H9 (cell line): Measurements from ENCODE around the gene DYRK2. TPM values are rescaled to one million over a fixed set of nuclear protein-coding genes. Genes with fewer than 3 reads are reported as not detected.

Source experiments
- DNase-seq: peaks from one replicate; pipeline ENCODE4 v3.0.0-alpha.2; 2017
- H2AFZ ChIP-seq: one replicate; pipeline ENCODE4 v1.6.1; 2013; ENCODE audit warnings: mild to moderate bottlenecking, low read length, control low read depth, moderate library complexity
- H2AK5ac ChIP-seq: 2 replicates; pipeline ENCODE4 v1.6.1; 2013; ENCODE audit warnings: low read length, control low read depth, mixed read lengths; ENCODE audit not compliant: insufficient read length
- H2BK120ac ChIP-seq: one replicate; pipeline ENCODE4 v1.6.1; 2013; ENCODE audit warnings: low read depth, mild to moderate bottlenecking, low read length, control low read depth, inconsistent platforms; ENCODE audit not compliant: poor library complexity, severe bottlenecking
- H2BK12ac ChIP-seq: 2 replicates; pipeline ENCODE4 v1.6.1; 2013; ENCODE audit warnings: low read length, control low read depth, mixed read lengths, low read depth; ENCODE audit not compliant: insufficient read length
- H2BK15ac ChIP-seq: 2 replicates; pipeline ENCODE4 v1.6.1; 2013; ENCODE audit warnings: low read depth, low read length, control low read depth
- H2BK20ac ChIP-seq: one replicate; pipeline ENCODE4 v1.6.1; 2013; ENCODE audit warnings: low read depth, mild to moderate bottlenecking, low read length, control low read depth, inconsistent platforms; ENCODE audit not compliant: poor library complexity, severe bottlenecking
- H2BK5ac ChIP-seq: 2 replicates; pipeline ENCODE4 v1.6.1; 2013; ENCODE audit warnings: low read length, control low read depth, mixed read lengths; ENCODE audit not compliant: insufficient read length
- H3K14ac ChIP-seq: 2 replicates; pipeline ENCODE4 v1.6.1; 2013; ENCODE audit warnings: low read length, control low read depth; ENCODE audit not compliant: insufficient read depth
- H3K18ac ChIP-seq: 2 replicates; pipeline ENCODE4 v1.6.1; 2013; ENCODE audit warnings: low read depth, mild to moderate bottlenecking, mixed read lengths, low read length, control low read depth; ENCODE audit not compliant: insufficient read length
- H3K23ac ChIP-seq: 2 replicates; pipeline ENCODE4 v1.6.1; 2013; ENCODE audit warnings: low read length, control low read depth, mixed read lengths, low read depth; ENCODE audit not compliant: insufficient read length
- H3K23me2 ChIP-seq: 2 replicates; pipeline ENCODE4 v1.6.1; 2013; ENCODE audit warnings: low read depth, mild to moderate bottlenecking, mixed read lengths, low read length, control low read depth; ENCODE audit not compliant: insufficient read length, poor library complexity, severe bottlenecking
- H3K27ac ChIP-seq: 2 replicates; pipeline ENCODE4 v1.5.1; 2013; ENCODE audit warnings: low read length, control low read depth, mixed read lengths, low read depth; ENCODE audit not compliant: insufficient read length
- H3K27me3 ChIP-seq: 2 replicates; pipeline ENCODE4 v1.6.1; 2013; ENCODE audit warnings: low read length, control low read depth, inconsistent platforms; ENCODE audit not compliant: insufficient read depth
- H3K4ac ChIP-seq: 2 replicates; pipeline ENCODE4 v1.6.1; 2013; ENCODE audit warnings: low read depth, mild to moderate bottlenecking, control low read depth, inconsistent platforms, low read length, moderate library complexity
- H3K4me1 ChIP-seq: 2 replicates; pipeline ENCODE4 v1.6.1; 2013; ENCODE audit warnings: low read length, control low read depth, inconsistent platforms; ENCODE audit not compliant: insufficient read depth
- H3K4me2 ChIP-seq: 2 replicates; pipeline ENCODE4 v1.6.1; 2013; ENCODE audit warnings: low read length, control low read depth, mixed read lengths; ENCODE audit not compliant: insufficient read length, insufficient read depth
- H3K56ac ChIP-seq: 2 replicates; pipeline ENCODE4 v1.6.1; 2013; ENCODE audit warnings: low read depth, mild to moderate bottlenecking, mixed read lengths, low read length, control low read depth; ENCODE audit not compliant: insufficient read length
- H3K79me1 ChIP-seq: 2 replicates; pipeline ENCODE4 v1.6.1; 2013; ENCODE audit warnings: low read depth, mild to moderate bottlenecking, moderate library complexity, low read length, control low read depth, inconsistent platforms; ENCODE audit not compliant: insufficient read depth, poor library complexity, severe bottlenecking
- H3K79me2 ChIP-seq: 2 replicates; pipeline ENCODE4 v1.6.1; 2013; ENCODE audit warnings: low read length, control low read depth, inconsistent platforms; ENCODE audit not compliant: insufficient read depth
- H3K9ac ChIP-seq: 2 replicates; pipeline ENCODE4 v1.6.1; 2013; ENCODE audit warnings: low read length, control low read depth, mixed read lengths; ENCODE audit not compliant: insufficient read length; ENCODE audit errors: extremely low read depth
- H3K9me3 ChIP-seq: one replicate; pipeline ENCODE4 v1.6.1; 2013; ENCODE audit warnings: low read depth, low read length, inconsistent platforms; ENCODE audit not compliant: control insufficient read depth
- H3T11ph ChIP-seq: one replicate; pipeline ENCODE4 v1.6.1; 2013; ENCODE audit warnings: mild to moderate bottlenecking, low read length, control low read depth, inconsistent platforms
- H4K20me1 ChIP-seq: one replicate; pipeline ENCODE4 v1.6.1; 2013; ENCODE audit not compliant: control insufficient read depth, insufficient read length, insufficient read depth
- H4K5ac ChIP-seq: 2 replicates; pipeline ENCODE4 v1.6.1; 2013; ENCODE audit warnings: low read depth, mild to moderate bottlenecking, mixed read lengths, low read length, control low read depth; ENCODE audit not compliant: insufficient read length
- H4K8ac ChIP-seq: replicated peaks from 2 replicates; pipeline ENCODE4 v1.6.1; 2013; ENCODE audit warnings: low read length, control low read depth, mixed read lengths, low read depth; ENCODE audit not compliant: insufficient read length
- H4K91ac ChIP-seq: 2 replicates; pipeline ENCODE4 v1.6.1; 2013; ENCODE audit warnings: low read depth, mild to moderate bottlenecking, moderate library complexity, mixed read lengths, low read length, control low read depth; ENCODE audit not compliant: insufficient read length
- H3K27ac Mint-ChIP-seq, 3 experiments: 2 replicates in 2 of 3; 3 replicates in 1 of 3; pipeline ENCODE4 v1.8.0; 2020 to 2021; ENCODE audit warnings: mixed read lengths in 3 of 3, mild to moderate bottlenecking in 1 of 3, moderate library complexity in 1 of 3
- H3K27me3 Mint-ChIP-seq: 2 replicates; pipeline ENCODE4 v1.8.0; 2021; ENCODE audit warnings: low read depth, mild to moderate bottlenecking, moderate library complexity, mixed read lengths
- H3K36me3 Mint-ChIP-seq, 3 experiments: 2 replicates in 2 of 3; 3 replicates in 1 of 3; pipeline ENCODE4 v1.8.0; 2020 to 2021; ENCODE audit warnings: low read depth in 3 of 3, mixed read lengths in 3 of 3; ENCODE audit not compliant: insufficient read depth in 1 of 3
- H3K4me1 Mint-ChIP-seq, 2 experiments: 2 replicates each; pipeline ENCODE4 v1.8.0; 2020; ENCODE audit warnings: mixed read lengths in 2 of 2
- H3K4me3 Mint-ChIP-seq, 2 experiments: 2 replicates in 1 of 2; 3 replicates in 1 of 2; pipeline ENCODE4 v1.8.0; 2020 to 2021; ENCODE audit warnings: mild to moderate bottlenecking in 2 of 2, mixed read lengths in 2 of 2, moderate library complexity in 1 of 2
- H3K9me3 Mint-ChIP-seq, 2 experiments: 2 replicates in 1 of 2; 3 replicates in 1 of 2; pipeline ENCODE4 v1.8.0; 2020; ENCODE audit warnings: mild to moderate bottlenecking in 2 of 2, mixed read lengths in 2 of 2, moderate library complexity in 1 of 2
- CTCF ChIP-seq: fragments of 200-600 bp; sonication (generic); conservative IDR thresholded peaks from 3 replicates; pipeline ENCODE4 v1.8.0; 2021; ENCODE audit warnings: antibody characterized with exemption, mild to moderate bottlenecking
- WGBS: extraction: QIAGEN DNeasy Blood & Tissue Kit; methylation state at CpG from one replicate; pipeline ENCODE4 v1.1.7; 2013; ENCODE audit warnings: missing lambda C conversion rate, low lambda C conversion rate, mixed read lengths; ENCODE audit not compliant: insufficient read length; ENCODE audit errors: extremely low coverage; 5-methylcytosine and 5-hydroxymethylcytosine counted together
- total RNA-seq: library from RNA; stranded (reverse); gene quantifications from 2 replicates; pipeline ENCODE4 v1.2.1, GENCODE V29; 2021

The DYRK2 gene
- total RNA-seq, 1 experiment from 2014 or later, result 40.6 TPM

GRCh38 chr12:67704071-67704470, 55.5 kb downstream of the DYRK2 start:
- H2BK5ac ChIP-seq, result no peak overlapping the region
- H2BK15ac ChIP-seq, result no peak overlapping the region
- 0 out of 7 replicates have a peak, but pooled peaks cover 0 to 2% (median 0%) of the 10 kb centered on the region in 3 experiments for H3K36me3 Mint-ChIP-seq
- no peaks in the 10 kb centered on the region for H3K23me2 ChIP-seq
- peaks cover 10 to 13% of the 10 kb centered on the region in 2 experiments for H3K4me1 Mint-ChIP-seq
- WGBS, result no CpG with 5 or more reads among the region's 4 CpGs
- H4K8ac ChIP-seq, result no peak overlapping the region
- H3K18ac ChIP-seq, result no peak overlapping the region
- H2BK12ac ChIP-seq, result no peak overlapping the region
- no peak for TF ChIP-seq CTCF
- H3K27ac ChIP-seq, result no peak overlapping the region
- no peaks in the 10 kb centered on the region for H4K20me1 ChIP-seq
- DNase-seq, result no peak
- no peak overlapping the region for H2AK5ac ChIP-seq
- H2BK120ac ChIP-seq, result no peak overlapping the region
- no peaks in the 10 kb centered on the region for H3K27me3 Mint-ChIP-seq
- no peak overlapping the region for H2AFZ ChIP-seq
- no peak overlapping the region for H3K23ac ChIP-seq
- no peaks in the 10 kb centered on the region for H3K79me2 ChIP-seq
- H4K91ac ChIP-seq, result no peak overlapping the region
- H3K14ac ChIP-seq, result no peak overlapping the region
- H3K56ac ChIP-seq, result no peak overlapping the region
- no peaks in the 10 kb centered on the region for H3K79me1 ChIP-seq
- no peak overlapping the region for H3K4me3 Mint-ChIP-seq
- H3K27me3 ChIP-seq, result 0 out of 2 replicates have a peak, but pooled peaks cover 2% of the 10 kb centered on the region
- H3K4ac ChIP-seq, result no peak overlapping the region
- no peak overlapping the region for H3K4me2 ChIP-seq
- no peak overlapping the region for H4K5ac ChIP-seq
- H3K9me3 ChIP-seq, result no peaks in the 10 kb centered on the region
- no peak overlapping the region for H3K27ac Mint-ChIP-seq
- H3T11ph ChIP-seq, result no peak overlapping the region
- no peaks in the 10 kb centered on the region for H3K9me3 Mint-ChIP-seq
- H2BK20ac ChIP-seq, result no peak overlapping the region
- no peak overlapping the region for H3K9ac ChIP-seq
- H3K4me1 ChIP-seq, result no peaks in the 10 kb centered on the region
